Right hindlimb (tissue), 1 donor: ENCODE measurements around the gene ZNHIT2.
A peak's percentile ranks its signal among the peaks of the same experiment; 100 is the strongest.
"Not testable (repeated sequence)": the region's sequence is repeated elsewhere in the genome, so short reads cannot be mapped to it uniquely, and the experiment has no call there.

Experiments
- DNase-seq: peaks from one replicate; pipeline ENCODE4 v3.0.0-alpha.2; 2018

Gene ZNHIT2

DNA sequence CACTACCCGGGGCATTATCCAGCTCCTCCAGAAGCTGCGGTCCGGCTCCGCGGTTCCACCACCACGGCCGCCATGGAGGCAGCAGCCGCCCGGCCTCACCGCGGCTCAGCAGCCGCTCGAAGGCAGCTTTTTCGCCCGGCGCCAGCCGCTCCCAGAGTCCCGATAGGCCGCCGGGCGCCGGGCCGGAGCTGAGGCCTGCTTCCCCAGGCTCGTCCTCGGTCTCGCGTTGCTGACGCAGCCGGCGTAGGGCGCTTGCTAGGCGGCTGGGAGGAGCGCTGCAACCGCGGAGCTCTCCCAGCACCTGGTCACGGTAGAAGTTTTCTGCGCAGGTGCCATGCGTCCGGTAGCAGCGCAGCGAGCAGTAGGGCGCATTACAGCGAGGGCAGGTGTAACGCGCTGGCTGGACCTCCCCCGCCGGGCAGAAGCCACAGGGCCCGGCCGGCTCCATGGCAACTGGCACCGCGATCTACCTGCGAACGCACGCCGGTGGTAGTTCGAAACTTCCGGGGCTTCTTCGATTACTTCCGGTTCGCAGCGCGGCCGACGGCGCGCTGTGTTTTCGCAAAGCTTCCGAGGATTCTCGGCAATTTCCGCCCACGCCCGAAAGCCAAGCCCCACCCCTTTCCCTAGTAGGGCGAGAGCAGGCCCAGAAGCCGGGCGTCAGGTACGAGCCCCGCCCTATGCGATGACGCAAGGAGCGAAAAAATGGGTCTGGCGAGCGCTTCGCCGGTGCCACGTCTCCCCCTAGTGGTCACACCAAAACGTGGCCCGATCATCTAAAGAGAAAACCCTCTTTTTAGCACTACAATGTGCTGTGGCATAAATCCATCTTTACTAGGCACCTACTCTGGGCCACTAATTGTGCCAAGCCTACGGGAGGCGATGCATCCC, at the start of gene ZNHIT2:
Gene ZNHIT2, minus strand, starts transcription at position 496 of the 891 bp plus-strand sequence. Its CDS starts 48 bp downstream, at position 448.
- peak; percentile 100 for DNase-seq

DNA sequence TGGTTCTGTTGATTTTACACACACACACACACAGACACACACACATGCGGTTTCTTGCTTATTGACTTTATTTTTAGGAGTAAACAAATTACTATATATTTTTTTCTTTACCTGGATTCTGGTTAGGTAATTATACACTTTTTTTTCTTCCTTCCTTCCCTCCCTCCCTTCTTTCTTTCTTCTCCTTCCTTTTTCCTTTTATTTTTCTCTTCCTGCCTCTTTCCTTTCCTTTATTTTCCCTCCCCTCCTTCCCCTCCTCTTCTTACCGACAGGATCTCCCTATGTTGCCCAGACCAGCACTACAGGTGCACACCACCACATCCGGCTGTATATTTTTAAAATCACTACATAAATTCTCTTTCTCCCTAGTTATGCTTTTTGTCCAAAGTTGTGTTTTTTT, 49.4 kb upstream of the ZNHIT2 start:
- no peak for DNase-seq

DNA sequence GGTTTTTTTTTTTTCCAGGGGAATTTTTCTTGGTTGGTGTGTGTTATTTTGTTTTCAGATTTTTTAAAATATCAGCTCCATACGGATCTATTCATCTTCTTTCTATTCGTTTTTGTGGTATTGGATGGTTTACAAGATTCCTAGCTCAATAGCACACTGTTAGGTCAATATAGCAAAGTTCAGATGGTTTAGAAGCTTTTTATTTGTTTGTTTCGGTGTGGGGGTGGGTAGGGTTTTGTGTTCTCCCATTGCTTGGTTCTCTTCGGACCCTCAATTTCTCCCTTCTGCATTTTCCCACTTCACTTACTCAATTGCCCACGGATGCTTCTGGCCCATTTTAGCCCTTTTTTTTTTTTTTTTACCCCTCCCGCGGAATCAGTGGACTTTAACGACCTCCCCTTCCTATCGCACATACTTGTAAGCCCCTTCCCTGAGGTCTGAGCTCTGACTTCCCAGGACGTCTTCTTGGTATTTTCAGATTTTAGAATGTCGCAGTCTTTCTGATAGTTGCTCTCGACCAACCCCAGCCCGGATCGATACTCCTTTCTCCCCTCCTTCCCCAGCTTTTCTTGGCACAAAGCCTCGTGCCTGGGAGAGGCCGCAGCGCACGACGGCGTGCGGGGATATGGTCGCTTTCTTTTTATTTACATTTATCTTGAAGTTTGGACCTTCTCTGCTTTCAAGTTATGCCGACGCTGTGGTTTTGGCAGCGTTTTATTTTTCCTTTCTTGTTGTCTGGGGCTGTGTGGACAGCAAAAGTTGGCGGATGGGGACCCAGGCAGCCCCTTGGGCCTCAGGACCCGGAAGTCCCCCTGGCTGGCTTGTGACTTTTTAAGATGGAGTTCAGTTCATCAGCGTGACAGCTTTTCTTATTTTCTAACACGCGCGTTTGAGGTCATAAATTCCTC, 48.2 kb upstream of the ZNHIT2 start:
- DNase-seq = no peak

DNA sequence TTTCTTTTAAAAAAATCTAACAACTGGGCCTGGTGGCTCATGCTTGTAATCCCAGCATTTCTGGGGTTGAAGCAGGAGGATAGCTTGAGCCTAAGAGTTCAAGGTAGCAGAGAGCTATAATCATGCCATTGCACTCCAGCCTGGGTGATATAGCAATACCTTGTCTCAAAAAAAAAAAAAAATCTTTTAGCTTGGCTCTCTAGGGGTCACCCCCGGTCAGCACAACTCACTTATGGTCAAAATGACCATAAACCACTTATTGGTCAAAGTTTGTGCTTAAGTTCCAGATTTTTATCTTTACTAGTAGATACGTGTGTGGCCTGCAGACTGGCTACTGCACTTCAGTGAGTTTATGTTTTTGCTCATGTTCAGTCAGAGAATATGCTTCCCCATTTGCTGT, 46.2 kb upstream of the ZNHIT2 start:
- DNase-seq = no peak

DNA sequence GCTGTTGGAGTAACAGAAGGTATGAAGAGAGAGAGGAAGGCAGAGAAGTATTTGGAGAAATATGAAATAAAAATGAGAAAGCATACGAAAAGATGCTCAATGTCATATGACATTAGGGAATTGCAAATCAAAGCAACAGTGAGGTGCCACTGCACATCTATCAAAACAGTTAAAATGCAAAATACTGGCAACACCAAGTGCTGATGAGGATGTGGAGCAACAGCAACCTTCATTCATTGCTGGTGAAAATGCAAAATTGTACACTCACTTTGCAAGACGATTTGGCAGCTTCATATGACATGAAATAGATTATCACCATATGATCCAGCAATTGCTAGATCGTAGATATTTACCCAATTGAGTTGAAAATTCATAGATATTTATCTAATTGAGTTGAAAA, 43.1 kb upstream of the ZNHIT2 start:
- no peak for DNase-seq

DNA sequence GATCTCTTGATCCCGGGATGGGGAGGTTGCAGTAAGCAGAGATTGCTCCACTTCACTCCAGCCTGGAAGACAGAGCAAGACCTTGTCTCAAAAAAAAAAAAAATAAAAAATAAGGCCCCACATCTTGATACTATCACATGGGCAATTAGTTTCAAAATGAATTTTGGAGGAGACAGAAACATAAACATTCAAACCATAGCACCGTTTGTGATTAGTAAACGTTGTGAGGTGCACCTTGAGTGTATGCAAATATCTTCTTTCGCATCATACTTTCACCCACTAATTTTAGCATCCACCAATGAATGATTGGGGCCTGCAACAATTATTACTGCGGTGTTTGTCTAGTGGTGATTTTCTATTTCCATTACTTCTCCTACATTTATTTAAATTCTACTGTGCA, 41.5 kb upstream of the ZNHIT2 start:
- DNase-seq = no peak

DNA sequence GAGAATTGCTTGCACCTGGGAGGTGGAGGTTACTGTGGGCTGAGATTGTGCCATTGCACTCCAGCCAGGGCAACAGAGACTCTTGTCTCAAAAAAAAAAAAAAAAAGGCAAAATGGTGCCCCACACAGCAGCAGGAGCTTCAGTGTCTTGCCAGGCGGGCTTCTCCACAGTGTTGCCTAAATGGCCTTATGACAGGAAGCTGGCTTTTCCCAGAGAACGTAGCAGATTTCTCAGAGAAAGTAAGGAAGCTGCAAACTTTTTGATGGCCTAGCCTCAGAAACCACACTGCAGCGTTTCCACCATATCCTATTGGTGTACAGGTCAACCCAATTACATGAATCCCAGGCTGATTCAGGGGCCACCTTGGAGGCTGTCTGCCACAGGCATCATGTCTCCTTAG, 39.8 kb upstream of the ZNHIT2 start:
- no peak for DNase-seq

DNA sequence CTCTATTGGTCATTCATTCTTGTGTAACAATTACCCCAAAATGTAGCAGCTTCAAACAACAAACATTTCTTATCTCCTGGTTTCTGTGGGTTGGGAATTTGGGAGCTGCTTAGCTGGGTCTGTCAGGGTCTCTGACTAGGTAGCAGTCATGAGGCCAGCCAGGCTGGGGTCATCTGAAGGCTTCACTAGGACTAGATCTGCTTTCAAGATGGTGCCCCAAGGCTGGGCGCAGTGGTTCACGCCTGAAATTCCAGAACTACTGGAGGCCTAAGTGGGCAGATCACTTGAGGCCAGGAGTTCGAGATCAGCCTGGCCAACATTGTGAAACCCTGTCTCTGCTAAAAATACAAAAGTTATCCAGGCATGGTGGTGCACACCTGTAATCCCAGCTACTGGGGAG, 39.4 kb upstream of the ZNHIT2 start:
- DNase-seq = no peak

DNA sequence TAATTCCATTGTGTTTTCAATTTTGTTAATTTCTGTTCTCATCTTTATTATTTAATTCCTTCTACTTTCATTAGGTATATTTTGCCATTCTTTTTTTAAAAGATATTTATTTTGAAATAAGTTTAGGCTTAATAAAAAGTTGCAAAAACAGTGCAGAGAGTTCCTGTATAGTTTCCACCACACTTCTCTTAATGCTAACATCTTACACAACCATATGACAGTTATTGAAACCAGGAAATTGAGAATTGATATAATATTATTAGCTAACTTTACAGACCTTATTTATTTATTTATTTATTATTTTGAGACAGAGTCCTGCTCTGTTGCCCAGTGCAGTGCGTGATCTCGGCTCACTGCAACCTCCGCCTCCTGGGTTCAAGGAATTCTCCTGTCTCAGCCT, 38.8 kb upstream of the ZNHIT2 start:
- no peak for DNase-seq

DNA sequence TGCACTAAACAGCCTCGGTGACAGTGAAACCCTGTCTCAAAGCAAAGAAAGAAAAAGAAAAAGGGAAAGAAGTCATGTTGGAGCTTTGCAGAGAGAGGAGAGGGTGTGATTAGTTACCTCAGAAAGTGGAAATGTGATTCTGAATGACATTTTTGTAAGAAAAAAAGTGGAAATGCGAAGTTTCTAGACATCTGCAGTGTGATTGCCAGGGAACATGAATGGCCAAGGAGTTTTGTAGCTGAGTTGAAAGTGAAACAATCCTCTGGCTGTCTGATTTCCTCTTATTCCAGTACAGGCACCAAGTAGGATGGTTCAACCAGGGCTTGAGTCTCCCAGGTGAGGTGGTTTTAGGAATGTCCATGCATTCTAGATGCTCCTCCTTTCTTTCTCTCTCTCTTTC, 34.6 kb upstream of the ZNHIT2 start:
- no peak for DNase-seq

DNA sequence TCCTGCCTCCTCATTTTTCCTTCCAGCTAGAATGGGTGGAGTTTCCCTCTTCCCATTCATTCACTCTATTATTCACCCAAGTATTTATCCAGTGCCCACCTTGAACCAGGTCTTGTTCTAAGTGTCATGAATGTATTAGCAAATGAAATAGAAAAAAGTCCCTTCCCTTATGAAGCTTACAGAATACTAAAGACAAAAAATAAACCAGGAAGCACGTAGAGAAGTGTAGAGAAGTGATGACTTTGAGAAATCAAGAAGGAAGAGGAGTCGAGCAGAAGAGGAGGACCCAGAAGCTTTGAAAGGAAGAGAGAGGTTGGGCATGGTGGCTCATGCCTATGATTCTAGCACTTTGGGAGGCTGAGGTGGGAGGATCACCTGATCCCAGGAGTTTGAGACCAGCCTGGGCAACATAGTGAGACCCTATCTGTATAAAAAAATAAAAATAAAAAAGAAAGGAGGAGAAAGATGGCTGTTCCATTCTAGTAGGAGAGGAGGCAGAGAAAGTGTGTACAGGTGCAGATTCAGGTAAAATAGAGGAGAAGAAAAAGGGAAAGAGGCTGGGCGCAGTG, 33.9 kb upstream of the ZNHIT2 start:
- no peak for DNase-seq

DNA sequence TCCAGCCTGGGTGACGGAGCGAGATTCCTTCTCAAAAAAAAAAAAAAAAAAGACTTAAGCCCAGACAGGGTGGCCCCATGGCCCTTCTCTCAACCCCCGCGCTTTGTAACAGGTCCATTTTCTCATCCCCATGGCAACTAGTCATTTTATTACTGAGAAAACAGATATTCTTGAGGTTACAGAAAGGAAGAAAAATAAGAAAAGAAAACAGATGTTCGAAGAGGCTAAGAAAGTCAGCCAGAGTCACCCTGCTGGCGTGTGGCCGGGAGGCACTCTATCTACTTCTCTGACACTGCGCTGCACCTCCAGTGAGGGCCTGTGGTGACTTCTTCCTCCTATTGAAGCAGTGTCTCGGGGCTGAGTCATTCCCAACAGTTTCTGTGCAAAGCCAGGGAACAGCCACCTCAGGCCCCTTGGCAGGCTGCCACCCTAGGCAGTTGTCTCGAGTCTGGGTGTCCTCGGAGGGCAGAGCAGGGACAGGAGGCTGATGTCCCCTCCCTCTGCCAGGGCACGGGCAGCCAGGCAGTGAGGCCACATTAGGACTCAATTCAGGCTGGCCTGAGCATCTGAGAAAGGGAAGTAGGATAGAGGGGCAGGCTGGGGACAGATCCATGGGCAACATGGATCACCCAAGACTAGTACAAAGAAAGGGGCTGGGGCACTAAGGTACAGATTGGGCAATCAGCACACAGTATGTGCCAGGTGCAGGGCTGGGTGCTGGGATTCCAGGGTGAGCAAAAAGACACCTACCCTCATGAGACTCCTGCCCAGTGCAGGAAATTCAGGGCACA, 33.2 kb upstream of the ZNHIT2 start:
- peak; percentile 77 for DNase-seq

DNA sequence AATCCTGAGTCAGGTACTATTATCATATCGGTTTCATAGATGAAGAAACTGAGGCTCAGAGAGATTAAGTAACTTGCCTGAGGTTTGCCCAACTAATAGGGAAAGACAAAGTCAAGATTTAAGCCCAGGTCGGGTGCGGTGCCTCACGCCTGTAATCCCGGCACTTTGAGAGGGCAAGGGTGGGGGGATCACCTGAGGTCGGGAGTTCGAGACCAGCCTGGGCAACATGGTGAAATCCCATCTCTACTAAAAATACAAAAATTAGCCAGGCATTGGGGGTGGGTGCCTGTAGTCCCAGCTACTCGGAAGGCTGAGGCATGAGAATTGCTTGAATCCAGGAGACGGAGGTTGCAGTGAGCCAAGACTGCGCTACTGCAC, 32.6 kb upstream of the ZNHIT2 start:
- DNase-seq = not testable (repeated sequence)

DNA sequence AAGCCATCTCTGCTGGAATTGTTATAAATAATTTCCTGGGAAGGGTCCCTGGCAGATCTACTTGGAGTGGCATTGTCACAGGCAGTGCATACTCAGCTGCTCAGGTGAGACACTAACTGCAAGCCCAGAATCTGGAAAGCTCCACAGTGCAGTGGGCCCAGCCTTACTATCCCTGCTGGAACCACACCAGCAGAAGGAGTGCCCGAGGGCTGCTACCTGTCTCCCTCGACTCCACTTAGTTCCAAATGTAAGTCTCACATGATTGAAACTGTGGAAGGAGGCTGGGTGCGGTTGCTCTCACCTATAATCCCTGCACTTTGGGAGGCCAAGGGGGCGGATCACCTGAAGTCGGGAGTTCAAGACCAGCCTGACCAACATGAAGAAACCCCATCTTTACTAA, 31.2 kb upstream of the ZNHIT2 start:
- DNase-seq = no peak

DNA sequence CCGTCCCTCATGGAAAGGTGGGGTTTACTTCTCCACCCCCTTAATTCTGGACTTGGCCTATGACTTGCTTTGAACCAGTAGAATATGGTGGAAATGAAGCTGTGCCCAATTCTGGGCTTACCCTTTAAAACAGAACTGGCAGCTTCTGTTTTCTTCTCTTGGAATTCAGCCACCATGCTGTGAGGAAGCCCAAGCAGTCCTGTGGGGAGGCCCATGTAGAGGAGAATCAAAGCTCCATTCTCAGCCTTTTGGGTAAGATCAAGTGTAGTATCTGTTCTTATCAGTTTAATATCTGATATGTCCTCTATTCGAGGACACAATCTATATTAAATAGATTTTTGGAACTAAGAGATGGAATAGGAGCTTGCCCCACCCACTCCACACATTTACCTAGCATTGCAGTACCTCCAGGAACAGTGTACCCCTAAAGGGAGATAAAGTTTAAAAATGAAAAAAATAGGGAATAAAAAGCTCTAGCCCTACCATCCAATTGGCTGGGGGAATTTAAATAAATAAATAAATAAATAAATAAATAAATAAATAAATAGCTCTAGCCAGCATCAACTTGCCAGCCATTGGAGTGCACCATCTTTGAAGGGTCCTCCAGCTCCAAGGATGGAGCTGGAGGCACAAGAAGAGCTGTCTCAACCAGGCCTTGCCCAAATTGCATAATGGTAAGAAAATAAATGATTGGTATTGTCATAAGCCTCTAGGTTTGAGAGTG, 30.0 kb upstream of the ZNHIT2 start:
- DNase-seq = no peak

DNA sequence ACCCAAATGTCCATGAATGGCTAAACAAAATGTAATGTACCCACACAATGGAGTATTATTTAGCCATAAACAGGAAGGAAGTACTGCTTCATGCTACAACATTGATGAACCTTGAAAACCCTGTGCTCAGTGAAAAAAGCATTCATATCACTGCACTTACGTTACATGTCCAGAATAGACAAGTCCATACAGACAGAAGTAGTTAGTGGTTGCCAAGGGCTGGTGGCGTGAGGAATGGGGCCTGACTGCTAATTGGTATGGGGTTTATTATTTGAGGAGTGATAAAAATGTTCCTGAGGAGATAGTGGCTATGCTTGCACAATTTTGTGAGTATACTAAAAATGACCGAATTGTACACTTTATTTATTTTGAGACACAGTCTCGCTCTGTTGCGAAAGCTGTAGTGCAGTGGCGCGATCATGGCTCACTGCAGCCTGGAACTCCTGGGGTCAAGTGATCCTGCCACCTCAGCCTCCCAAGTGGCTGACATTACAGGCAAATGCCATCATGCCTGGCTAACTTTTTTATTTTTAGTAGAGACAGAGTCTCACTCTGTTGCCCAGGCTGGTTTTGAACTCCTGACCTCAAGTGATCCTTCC, 24.5 kb upstream of the ZNHIT2 start:
- no peak for DNase-seq

DNA sequence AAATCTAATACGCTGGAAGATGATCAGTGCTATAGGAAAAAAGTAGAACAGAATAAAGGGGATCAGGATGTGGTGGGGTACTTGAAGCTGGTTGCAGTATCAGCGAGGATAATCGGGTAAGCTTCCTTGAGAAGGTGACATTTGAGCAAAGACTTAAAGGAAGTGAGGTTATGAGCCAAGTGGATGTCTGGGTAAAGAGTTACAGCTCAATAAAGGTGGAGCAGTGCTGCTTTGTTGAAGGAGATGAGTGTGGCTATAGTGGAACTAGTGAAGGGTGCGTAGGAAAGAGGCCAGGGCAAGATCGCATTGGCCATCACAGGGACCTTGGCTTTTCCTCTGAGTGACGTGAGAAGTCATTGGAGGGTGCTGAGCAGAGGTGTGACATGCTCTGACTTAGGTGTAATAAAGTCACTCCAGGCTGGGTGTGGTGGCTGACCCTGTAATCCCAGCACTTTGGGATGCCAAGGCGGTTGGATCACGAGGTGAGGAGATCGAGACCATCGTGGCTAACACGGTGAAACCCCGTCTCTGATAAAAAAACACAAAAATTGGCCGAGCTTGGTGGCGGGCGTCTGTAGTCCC, 19.1 kb upstream of the ZNHIT2 start:
- DNase-seq = no peak

DNA sequence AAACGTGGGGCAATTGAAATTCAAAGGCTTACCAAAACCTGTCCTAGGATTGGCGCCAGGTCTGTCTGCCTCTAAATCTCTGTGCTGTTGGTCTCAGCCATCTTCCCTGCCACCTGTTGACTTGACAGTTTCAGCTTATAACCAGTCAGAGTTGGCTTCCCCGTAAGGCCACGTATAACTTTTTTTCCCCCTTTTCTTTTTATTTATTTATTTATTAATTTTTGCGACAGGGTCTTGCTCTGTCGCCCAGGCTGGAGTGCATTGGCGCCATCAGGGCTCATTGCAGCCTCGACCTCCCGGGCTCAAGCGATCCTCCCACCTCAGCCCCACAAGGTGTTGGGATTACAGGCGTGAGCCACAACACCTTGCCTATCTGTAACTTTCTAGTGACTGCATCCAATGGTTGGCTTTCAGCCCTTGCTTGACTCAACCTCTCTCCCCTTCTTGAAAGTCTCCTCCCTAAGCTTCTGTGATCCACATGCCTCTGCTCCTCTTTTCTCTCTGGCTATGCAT, 18.2 kb upstream of the ZNHIT2 start:
- no peak for DNase-seq

DNA sequence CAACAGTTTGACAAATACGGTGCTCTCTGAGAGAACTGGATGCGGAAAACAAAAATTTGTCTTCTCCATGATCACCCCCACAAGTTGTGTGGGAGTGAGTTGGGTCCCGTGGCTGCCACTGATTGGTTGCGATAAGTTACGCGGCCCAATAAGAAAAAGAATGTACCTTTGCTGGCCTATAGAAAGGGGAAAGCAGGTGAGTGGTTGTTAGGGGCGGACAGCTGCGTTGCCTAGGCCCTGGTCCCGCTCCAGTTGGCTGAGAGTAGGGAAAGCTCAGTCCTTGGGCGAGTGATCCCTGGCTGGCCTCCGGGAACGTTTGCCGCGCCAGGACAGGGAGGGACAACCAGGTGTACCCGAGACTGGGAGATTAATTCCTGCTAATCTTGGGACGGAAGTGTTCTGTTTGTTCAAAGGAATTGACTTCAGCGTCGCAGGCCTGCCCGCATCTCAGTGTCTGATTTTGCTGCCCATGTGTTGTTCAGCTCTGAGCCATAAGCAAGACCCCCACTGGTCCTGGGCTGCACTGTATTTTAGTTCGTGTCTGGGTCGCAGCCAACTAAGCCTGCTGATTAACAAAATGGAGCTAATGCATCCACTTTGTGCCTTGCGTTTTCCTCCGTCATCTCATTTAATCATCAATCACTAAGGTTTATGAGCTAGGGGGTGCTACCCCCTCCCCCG, 17.6 kb upstream of the ZNHIT2 start:
- DNase-seq = peak; percentile 95

DNA sequence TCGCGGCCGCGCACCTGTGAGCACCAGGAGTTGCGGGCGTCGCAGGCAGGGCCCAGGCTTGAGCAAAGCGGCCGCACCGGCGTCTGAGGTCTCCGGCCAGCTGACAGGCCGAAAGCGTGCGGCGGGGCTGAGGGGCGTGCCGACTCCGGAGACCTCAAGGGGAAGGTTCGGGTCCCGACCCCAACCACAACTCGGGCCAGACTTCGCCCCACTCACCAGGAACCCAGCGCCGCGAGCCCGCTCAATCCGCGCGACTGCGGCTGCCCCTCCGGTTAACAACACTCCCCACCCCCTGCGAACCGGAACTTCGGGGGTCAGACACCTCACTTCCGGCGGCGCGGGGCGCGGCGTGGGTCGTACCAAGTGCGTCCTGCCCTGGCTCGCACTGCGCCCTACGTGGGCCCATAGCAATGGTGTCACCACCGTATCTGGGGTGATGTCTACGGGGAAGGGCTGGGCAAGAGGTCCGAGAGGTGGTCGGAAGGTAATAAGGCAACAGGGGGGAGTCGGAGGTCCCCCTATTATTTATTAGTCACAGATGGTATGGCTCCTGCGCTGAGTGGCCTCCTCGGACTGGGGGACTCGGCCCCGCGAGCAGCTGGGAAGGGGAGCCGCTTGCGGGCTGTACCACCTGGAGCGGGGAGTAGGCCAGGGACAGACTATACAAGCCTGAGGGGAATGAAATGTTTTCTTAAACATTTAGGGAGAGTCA, 16.9 kb upstream of the ZNHIT2 start, which contains the start of gene SYVN1:
Gene SYVN1, minus strand, starts transcription at position 280 of the 712 bp plus-strand sequence. CDS start 918 bp downstream, outside the sequence.
- DNase-seq = peak; percentile 94
